Fibroblast of skin of left biceps (primary cell): ENCODE data around the gene TSPAN5.

Experiments
- DNase-seq, 2 experiments: peaks; one replicate each; pipeline ENCODE4 v3.0.0-alpha.2; 2013; ENCODE audit warnings: low read depth in 2 of 2

The TSPAN5 gene

GRCh38 chr4:98673288-98673644, 14.9 kb upstream of the TSPAN5 start:
- DNase-seq = no peak

GRCh38 chr4:98672583-98673287, 14.3 kb upstream of the TSPAN5 start:
- no peak for DNase-seq

- no peak for DNase-seq
Measured at GRCh38 chr4:98671131-98671530, 12.7 kb upstream of the TSPAN5 start.

GRCh38 chr4:98670186-98670585, 11.8 kb upstream of the TSPAN5 start:
- no peak for DNase-seq

GRCh38 chr4:98669577-98669976, 11.2 kb upstream of the TSPAN5 start:
- no peak for DNase-seq

- DNase-seq = no peak
Measured at GRCh38 chr4:98664959-98665358, 6.5 kb upstream of the TSPAN5 start.

GRCh38 chr4:98663226-98664006, 5.0 kb upstream of the TSPAN5 start:
- no peak for DNase-seq

- no peak for DNase-seq
Measured at GRCh38 chr4:98662626-98663225, 4.3 kb upstream of the TSPAN5 start.

- DNase-seq = no peak
Measured at GRCh38 chr4:98662055-98662453, 3.6 kb upstream of the TSPAN5 start.

GRCh38 chr4:98661371-98662054, 3.1 kb upstream of the TSPAN5 start:
- no peak for DNase-seq

- DNase-seq = no peak
Measured at GRCh38 chr4:98659741-98660462, 1.5 kb upstream of the TSPAN5 start.

- no peak for DNase-seq
Measured at GRCh38 chr4:98659106-98659592, 738 bp upstream of the TSPAN5 start.

- DNase-seq = no peak
Measured at GRCh38 chr4:98657531-98658286, 702 bp downstream of the TSPAN5 start.

- no peak for DNase-seq
Measured at GRCh38 chr4:98656886-98657285, 1.5 kb downstream of the TSPAN5 start.

GRCh38 chr4:98656443-98656842, 2.0 kb downstream of the TSPAN5 start:
- no peak for DNase-seq

GRCh38 chr4:98653890-98654867, 4.2 kb downstream of the TSPAN5 start:
- DNase-seq = peak; percentile 80 to 83

GRCh38 chr4:98652996-98653395, 5.4 kb downstream of the TSPAN5 start:
- DNase-seq = peak; percentile 79 to 86

- DNase-seq = no peak
Measured at GRCh38 chr4:98648602-98649001, 9.8 kb downstream of the TSPAN5 start.

GRCh38 chr4:98646422-98646821, 12.0 kb downstream of the TSPAN5 start:
- no peak for DNase-seq

- no peak for DNase-seq
Measured at GRCh38 chr4:98645527-98645926, 12.9 kb downstream of the TSPAN5 start.
